ENCODE measurements around the gene TMEM258.

DNA sequence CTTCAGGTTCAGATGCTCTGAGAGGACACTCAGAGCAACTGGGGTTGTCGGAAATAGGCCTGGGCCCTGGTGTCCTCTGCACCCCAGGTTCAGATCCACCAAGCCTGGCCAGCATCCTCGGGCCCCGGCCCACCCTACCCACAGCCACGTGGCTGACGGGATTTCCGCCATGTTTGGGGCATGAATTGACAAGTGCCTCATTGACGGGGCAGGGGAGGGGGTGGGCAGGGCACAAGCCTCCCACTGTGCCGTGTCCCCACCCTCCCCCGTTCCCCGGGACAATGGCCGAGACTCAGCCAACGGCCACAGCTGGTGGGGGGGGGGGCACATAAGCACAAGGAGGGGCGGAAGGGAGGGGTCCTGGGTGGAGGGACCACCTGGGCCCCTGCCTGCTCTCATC lies 31.5 kb downstream of the TMEM258 start:
- no peak for TF ChIP-seq EGR1 (IDR thresholded peaks at IDR 0.05; ENCODE audit: low read depth in 2 of 2)
- TF ChIP-seq, protein P1, sequence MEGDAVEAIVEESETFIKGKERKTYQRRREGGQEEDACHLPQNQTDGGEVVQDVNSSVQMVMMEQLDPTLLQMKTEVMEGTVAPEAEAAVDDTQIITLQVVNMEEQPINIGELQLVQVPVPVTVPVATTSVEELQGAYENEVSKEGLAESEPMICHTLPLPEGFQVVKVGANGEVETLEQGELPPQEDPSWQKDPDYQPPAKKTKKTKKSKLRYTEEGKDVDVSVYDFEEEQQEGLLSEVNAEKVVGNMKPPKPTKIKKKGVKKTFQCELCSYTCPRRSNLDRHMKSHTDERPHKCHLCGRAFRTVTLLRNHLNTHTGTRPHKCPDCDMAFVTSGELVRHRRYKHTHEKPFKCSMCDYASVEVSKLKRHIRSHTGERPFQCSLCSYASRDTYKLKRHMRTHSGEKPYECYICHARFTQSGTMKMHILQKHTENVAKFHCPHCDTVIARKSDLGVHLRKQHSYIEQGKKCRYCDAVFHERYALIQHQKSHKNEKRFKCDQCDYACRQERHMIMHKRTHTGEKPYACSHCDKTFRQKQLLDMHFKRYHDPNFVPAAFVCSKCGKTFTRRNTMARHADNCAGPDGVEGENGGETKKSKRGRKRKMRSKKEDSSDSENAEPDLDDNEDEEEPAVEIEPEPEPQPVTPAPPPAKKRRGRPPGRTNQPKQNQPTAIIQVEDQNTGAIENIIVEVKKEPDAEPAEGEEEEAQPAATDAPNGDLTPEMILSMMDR (IDR thresholded peaks at IDR 0.05; ENCODE audit: low read depth, low read length, missing input control): no peak
- TF ChIP-seq JUND (IDR thresholded peaks at IDR 0.05): no peak
- TF ChIP-seq YY1 (IDR thresholded peaks at IDR 0.05): no peak
- no peak for TF ChIP-seq TAF1 (conservative IDR thresholded peaks at IDR 0.05)
- no peak for TF ChIP-seq RAD21 (IDR thresholded peaks at IDR 0.05)
- no peak for TF ChIP-seq GABPA (IDR thresholded peaks at IDR 0.05 in 1 of 2, conservative IDR thresholded peaks at IDR 0.05 in 1 of 2)
